ENCODE measurements around the gene ADIPOR2.
"Not testable (repeated sequence)": the region's sequence is repeated elsewhere in the genome, so short reads cannot be mapped to it uniquely, and the experiment has no call there.

Gene ADIPOR2

GRCh38 chr12:1812650-1813302, 121.9 kb downstream of the ADIPOR2 start:
- H3K4me3 ChIP-seq (ENCODE audit: low read length), result no peak overlapping the region
- no peak for TF ChIP-seq CTCF (conservative IDR thresholded peaks at IDR 0.05; ENCODE audit: low read depth, low read length)
- no peak for DNase-seq (ENCODE audit: low read depth)

GRCh38 chr12:1814266-1814665, 123.4 kb downstream of the ADIPOR2 start:
- DNase-seq (ENCODE audit: low read depth), result no peak
- TF ChIP-seq CTCF (conservative IDR thresholded peaks at IDR 0.05; ENCODE audit: low read depth, low read length), result no peak
- no peak overlapping the region for H3K4me3 ChIP-seq (ENCODE audit: low read length)

GRCh38 chr12:1815108-1815507, 124.2 kb downstream of the ADIPOR2 start:
- TF ChIP-seq CTCF (conservative IDR thresholded peaks at IDR 0.05; ENCODE audit: low read depth, low read length), result no peak
- no peak overlapping the region for H3K4me3 ChIP-seq (ENCODE audit: low read length)
- no peak for DNase-seq (ENCODE audit: low read depth)

GRCh38 chr12:1815814-1816729, 125.2 kb downstream of the ADIPOR2 start:
- no peak for DNase-seq (ENCODE audit: low read depth)
- no peak for TF ChIP-seq CTCF (conservative IDR thresholded peaks at IDR 0.05; ENCODE audit: low read depth, low read length)

GRCh38 chr12:1816730-1817348, 126.0 kb downstream of the ADIPOR2 start:
- no peak overlapping the region for H3K4me3 ChIP-seq (ENCODE audit: low read length)
- no peak for TF ChIP-seq CTCF (conservative IDR thresholded peaks at IDR 0.05; ENCODE audit: low read depth, low read length)
- no peak for DNase-seq (ENCODE audit: low read depth)

More at GRCh38 chr12:1815814-1816729, 125.2 kb downstream of the ADIPOR2 start:
- H3K4me3 ChIP-seq (ENCODE audit: low read length), result no peak overlapping the region

GRCh38 chr12:1817928-1818327, 127.1 kb downstream of the ADIPOR2 start:
- not testable (repeated sequence) for H3K4me3 ChIP-seq (ENCODE audit: low read length); DNase-seq (ENCODE audit: low read depth)

- TF ChIP-seq CTCF (conservative IDR thresholded peaks at IDR 0.05; ENCODE audit: low read depth, low read length), result no peak
- H3K4me3 ChIP-seq (ENCODE audit: low read length), result no peak overlapping the region
- no peak for DNase-seq (ENCODE audit: low read depth)
Measured at GRCh38 chr12:1819050-1819449, 128.2 kb downstream of the ADIPOR2 start.
